ENCODE data around the gene PKNOX2.

PKNOX2 gene

GRCh38 chr11:125239585-125240560 lies 75.3 kb downstream of the PKNOX2 start:
- Histone ChIP-seq H2AFZ (ENCODE audit: low read length) (no peak overlapping the region), H3K36me3 (replicated peaks; ENCODE audit: insufficient read depth, low read length) (no peaks in the 10 kb centered on the region), H3K9me2 (replicated peaks; ENCODE audit: insufficient read depth, low read length) (no peaks in the 10 kb centered on the region), H3K27ac (ENCODE audit: low read length) (no peak overlapping the region), H3K9ac (ENCODE audit: low read length) (no peak overlapping the region), H4K20me1 (ENCODE audit: insufficient read depth, low read length) (no peaks in the 10 kb centered on the region), H3K27me3 (replicated peaks; ENCODE audit: insufficient read depth, low read length) (no peaks in the 10 kb centered on the region), H3K9me3 (replicated peaks; ENCODE audit: insufficient read depth, low read length) (no peaks in the 10 kb centered on the region), H3K4me2 (ENCODE audit: low read depth, low read length) (no peak overlapping the region), H3K79me2 (ENCODE audit: low read length) (no peaks in the 10 kb centered on the region), H3K4me1 (ENCODE audit: low read length) (no peaks in the 10 kb centered on the region), H3K4me3 (ENCODE audit: low read length) (no peak overlapping the region), H3F3A (ENCODE audit: insufficient read depth, low read length) (no peaks in the 10 kb centered on the region)
- DNase-seq, result no peak
- TF ChIP-seq EZH2phosphoT487 (IDR thresholded peaks at IDR 0.05; ENCODE audit: low read length) (no peak), CTCF (IDR thresholded peaks at IDR 0.05; ENCODE audit: low read length) (no peak), EZH2 (optimal IDR thresholded peaks at IDR 0.05; ENCODE audit: low read depth, low read length) (no peak)

GRCh38 chr11:125241104-125241503 lies 76.6 kb downstream of the PKNOX2 start:
- H3K79me2 ChIP-seq (ENCODE audit: low read length), result no peaks in the 10 kb centered on the region

GRCh38 chr11:125242141-125242775 lies 77.7 kb downstream of the PKNOX2 start:
- H3K36me3 ChIP-seq (replicated peaks; ENCODE audit: insufficient read depth, low read length), result no peaks in the 10 kb centered on the region

More at GRCh38 chr11:125241104-125241503, 76.6 kb downstream of the PKNOX2 start:
- Histone ChIP-seq H3K27me3 (replicated peaks; ENCODE audit: insufficient read depth, low read length) (no peaks in the 10 kb centered on the region), H3K4me3 (ENCODE audit: low read length) (no peak overlapping the region), H2AFZ (ENCODE audit: low read length) (no peak overlapping the region), H3K36me3 (replicated peaks; ENCODE audit: insufficient read depth, low read length) (no peaks in the 10 kb centered on the region), H3K9me2 (replicated peaks; ENCODE audit: insufficient read depth, low read length) (no peaks in the 10 kb centered on the region), H3K9ac (ENCODE audit: low read length) (no peak overlapping the region), H3K9me3 (replicated peaks; ENCODE audit: insufficient read depth, low read length) (no peaks in the 10 kb centered on the region), H4K20me1 (ENCODE audit: insufficient read depth, low read length) (no peaks in the 10 kb centered on the region), H3F3A (ENCODE audit: insufficient read depth, low read length) (no peaks in the 10 kb centered on the region), H3K4me2 (ENCODE audit: low read depth, low read length) (no peak overlapping the region), H3K27ac (ENCODE audit: low read length) (no peak overlapping the region), H3K4me1 (ENCODE audit: low read length) (no peaks in the 10 kb centered on the region)
- TF ChIP-seq EZH2 (optimal IDR thresholded peaks at IDR 0.05; ENCODE audit: low read depth, low read length) (no peak), CTCF (IDR thresholded peaks at IDR 0.05; ENCODE audit: low read length) (no peak), EZH2phosphoT487 (IDR thresholded peaks at IDR 0.05; ENCODE audit: low read length) (no peak)
- DNase-seq, result no peak

More at GRCh38 chr11:125242141-125242775, 77.7 kb downstream of the PKNOX2 start:
- H3F3A ChIP-seq (ENCODE audit: insufficient read depth, low read length), result no peaks in the 10 kb centered on the region
- H3K9me3 ChIP-seq (replicated peaks; ENCODE audit: insufficient read depth, low read length), result no peaks in the 10 kb centered on the region
- H3K79me2 ChIP-seq (ENCODE audit: low read length), result no peaks in the 10 kb centered on the region
- H3K27me3 ChIP-seq (replicated peaks; ENCODE audit: insufficient read depth, low read length), result no peaks in the 10 kb centered on the region
- TF ChIP-seq CTCF (IDR thresholded peaks at IDR 0.05; ENCODE audit: low read length) (no peak), EZH2phosphoT487 (IDR thresholded peaks at IDR 0.05; ENCODE audit: low read length) (no peak), EZH2 (optimal IDR thresholded peaks at IDR 0.05; ENCODE audit: low read depth, low read length) (no peak)
- H4K20me1 ChIP-seq (ENCODE audit: insufficient read depth, low read length), result no peaks in the 10 kb centered on the region
- no peak for DNase-seq
- H3K9me2 ChIP-seq (replicated peaks; ENCODE audit: insufficient read depth, low read length), result no peaks in the 10 kb centered on the region
- no peak overlapping the region for H3K9ac ChIP-seq (ENCODE audit: low read length)
- H3K4me2 ChIP-seq (ENCODE audit: low read depth, low read length), result no peak overlapping the region
- H3K4me1 ChIP-seq (ENCODE audit: low read length), result no peaks in the 10 kb centered on the region
- no peak overlapping the region for H3K4me3 ChIP-seq (ENCODE audit: low read length)
- H2AFZ ChIP-seq (ENCODE audit: low read length), result no peak overlapping the region
- no peak overlapping the region for H3K27ac ChIP-seq (ENCODE audit: low read length)
